A673 (cell line): ENCODE results near the gene GRB7.

Source experiments
- CTCF ChIP-seq: fragments of 300-800, 200-600 bp; sonication (generic); conservative IDR thresholded peaks from 2 replicates; pipeline ENCODE4 v1.5.1; 2017; ENCODE audit warnings: low read depth, mild to moderate bottlenecking, antibody characterized with exemption, low read length, moderate library complexity, mixed read lengths
- EZH2 ChIP-seq: fragments of 200-600 bp; sonication (generic); IDR thresholded peaks from 2 replicates; pipeline ENCODE4 v1.6.1; 2017; ENCODE audit warnings: borderline replicate concordance, low read depth, mild to moderate bottlenecking, mixed read lengths, antibody characterized with exemption, low read length; ENCODE audit not compliant: poor library complexity, severe bottlenecking

GRCh38 chr17:39722104-39722503 lies 15.6 kb upstream of the GRB7 start:
- TF ChIP-seq CTCF (no peak), EZH2 (no peak)
